Measurements from ENCODE around the gene MMP27.

DNA sequence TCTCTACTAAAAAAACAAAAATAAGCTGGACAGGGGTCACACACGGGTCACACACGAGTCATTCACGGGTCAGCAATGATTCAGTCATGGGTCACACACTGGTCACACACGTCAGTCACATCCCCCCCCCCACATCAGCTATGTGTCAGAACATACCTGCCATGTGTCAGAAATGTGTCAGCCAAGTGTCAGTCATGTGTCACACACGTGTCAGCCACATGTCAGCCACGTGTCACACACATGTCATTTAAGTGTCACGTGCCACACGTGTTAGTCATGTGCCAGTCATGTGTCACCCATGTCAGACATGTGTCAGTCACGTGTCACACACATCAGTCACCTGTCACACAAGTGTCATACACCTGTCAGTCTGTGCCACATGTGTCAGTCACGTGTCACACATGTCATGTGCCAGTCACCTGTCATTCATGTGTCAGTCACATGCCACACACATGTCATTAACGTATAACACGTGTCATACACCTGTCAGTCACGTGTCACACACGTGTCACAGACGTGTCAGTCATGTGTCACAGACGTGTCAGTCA lies 51.8 kb downstream of the MMP27 start:
- TF ChIP-seq, protein P1, sequence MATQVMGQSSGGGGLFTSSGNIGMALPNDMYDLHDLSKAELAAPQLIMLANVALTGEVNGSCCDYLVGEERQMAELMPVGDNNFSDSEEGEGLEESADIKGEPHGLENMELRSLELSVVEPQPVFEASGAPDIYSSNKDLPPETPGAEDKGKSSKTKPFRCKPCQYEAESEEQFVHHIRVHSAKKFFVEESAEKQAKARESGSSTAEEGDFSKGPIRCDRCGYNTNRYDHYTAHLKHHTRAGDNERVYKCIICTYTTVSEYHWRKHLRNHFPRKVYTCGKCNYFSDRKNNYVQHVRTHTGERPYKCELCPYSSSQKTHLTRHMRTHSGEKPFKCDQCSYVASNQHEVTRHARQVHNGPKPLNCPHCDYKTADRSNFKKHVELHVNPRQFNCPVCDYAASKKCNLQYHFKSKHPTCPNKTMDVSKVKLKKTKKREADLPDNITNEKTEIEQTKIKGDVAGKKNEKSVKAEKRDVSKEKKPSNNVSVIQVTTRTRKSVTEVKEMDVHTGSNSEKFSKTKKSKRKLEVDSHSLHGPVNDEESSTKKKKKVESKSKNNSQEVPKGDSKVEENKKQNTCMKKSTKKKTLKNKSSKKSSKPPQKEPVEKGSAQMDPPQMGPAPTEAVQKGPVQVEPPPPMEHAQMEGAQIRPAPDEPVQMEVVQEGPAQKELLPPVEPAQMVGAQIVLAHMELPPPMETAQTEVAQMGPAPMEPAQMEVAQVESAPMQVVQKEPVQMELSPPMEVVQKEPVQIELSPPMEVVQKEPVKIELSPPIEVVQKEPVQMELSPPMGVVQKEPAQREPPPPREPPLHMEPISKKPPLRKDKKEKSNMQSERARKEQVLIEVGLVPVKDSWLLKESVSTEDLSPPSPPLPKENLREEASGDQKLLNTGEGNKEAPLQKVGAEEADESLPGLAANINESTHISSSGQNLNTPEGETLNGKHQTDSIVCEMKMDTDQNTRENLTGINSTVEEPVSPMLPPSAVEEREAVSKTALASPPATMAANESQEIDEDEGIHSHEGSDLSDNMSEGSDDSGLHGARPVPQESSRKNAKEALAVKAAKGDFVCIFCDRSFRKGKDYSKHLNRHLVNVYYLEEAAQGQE (IDR thresholded peaks at IDR 0.05; ENCODE audit: low read depth), result no peak
- TF ChIP-seq RAD21 (IDR thresholded peaks at IDR 0.05; ENCODE audit: low read depth) (no peak), MAX (IDR thresholded peaks at IDR 0.05) (no peak), EP300 (IDR thresholded peaks at IDR 0.05; ENCODE audit: borderline replicate concordance) (no peak), NFIC (IDR thresholded peaks at IDR 0.05) (no peak)

Data from Ishikawa (cell line).